SU-DHL-6 (cell line): ENCODE data around the gene BCAP31.
"Not testable (repeated sequence)": the region's sequence is repeated elsewhere in the genome, so short reads cannot be mapped to it uniquely, and the experiment has no call there.

ENCODE experiments used
- H2AFZ ChIP-seq: fragments of 200-600 bp; sonication (generic); 2 replicates; pipeline ENCODE4 v1.6.1; 2014; ENCODE audit warnings: low read depth, mild to moderate bottlenecking, moderate library complexity, mixed read lengths, antibody characterized with exemption, low read length; ENCODE audit not compliant: severe bottlenecking
- H3F3A ChIP-seq: fragments of 200-600 bp; shearing (Covaris generic); 2 replicates; pipeline ENCODE4 v1.6.0; 2016; ENCODE audit warnings: antibody characterized with exemption, mild to moderate bottlenecking; ENCODE audit not compliant: insufficient read depth
- H3K27ac ChIP-seq: fragments of 200-600 bp; sonication (generic); 2 replicates; pipeline ENCODE4 v1.5.1; 2016; ENCODE audit warnings: low read depth, mild to moderate bottlenecking, low read length, moderate library complexity, mixed read lengths
- H3K27me3 ChIP-seq: fragments of 200-600 bp; sonication (generic), shearing (Covaris generic); 2 replicates; pipeline ENCODE4 v1.6.0; 2014; ENCODE audit warnings: mild to moderate bottlenecking, low read length
- H3K36me3 ChIP-seq: fragments of 200-600 bp; sonication (generic); 2 replicates; pipeline ENCODE4 v1.6.1; 2014; ENCODE audit warnings: mild to moderate bottlenecking, low read length, mixed read lengths
- H3K4me2 ChIP-seq: fragments of 300-600, 200-600 bp; shearing (Covaris generic), sonication (generic); 2 replicates; pipeline ENCODE4 v1.6.0; 2014; ENCODE audit warnings: low read length, low read depth, mild to moderate bottlenecking; ENCODE audit not compliant: poor library complexity, severe bottlenecking
- H3K4me3 ChIP-seq: fragments of 200-600 bp; sonication (generic); 2 replicates; pipeline ENCODE4 v1.5.1; 2014; ENCODE audit warnings: antibody characterized with exemption, low read length, mild to moderate bottlenecking, mixed read lengths; ENCODE audit not compliant: insufficient read depth, poor library complexity, severe bottlenecking
- H3K79me2 ChIP-seq: fragments of 200-600 bp; sonication (generic); 2 replicates; pipeline ENCODE4 v1.6.1; 2014; ENCODE audit warnings: mild to moderate bottlenecking, low read length, moderate library complexity; ENCODE audit not compliant: insufficient read depth
- H3K9ac ChIP-seq: fragments of 200-600 bp; sonication (generic); 2 replicates; pipeline ENCODE4 v1.7.0; 2014; ENCODE audit warnings: mild to moderate bottlenecking, low read length
- H3K9me2 ChIP-seq: fragments of 200-600 bp; sonication (generic); replicated peaks from 2 replicates; pipeline ENCODE4 v1.6.1; 2014; ENCODE audit warnings: low read length; ENCODE audit not compliant: insufficient read depth
- H3K9me3 ChIP-seq: fragments of 200-600 bp; sonication (generic); 2 replicates; pipeline ENCODE4 v1.6.1; 2014; ENCODE audit warnings: low read length, mixed read lengths; ENCODE audit not compliant: insufficient read depth
- H4K20me1 ChIP-seq: fragments of 200-600 bp; sonication (generic); 2 replicates; pipeline ENCODE4 v1.6.1; 2014; ENCODE audit warnings: low read depth, mild to moderate bottlenecking, antibody characterized with exemption, low read length, moderate library complexity, mixed read lengths
- EZH2phosphoT487 ChIP-seq: fragments of 200-600 bp; sonication (generic), shearing (Covaris generic); conservative IDR thresholded peaks from 2 replicates; pipeline ENCODE4 v1.6.1; 2018; ENCODE audit warnings: mild to moderate bottlenecking, antibody characterized with exemption, low read length, moderate library complexity, mixed read lengths
- TF ChIP-seq, protein P1 (sequence below): fragments of 200-600 bp; sonication (generic); IDR thresholded peaks from one replicate; pipeline ENCODE4 v1.5.1; 2017; ENCODE audit warnings: antibody characterized with exemption, mild to moderate bottlenecking, low read length, moderate library complexity; ENCODE audit not compliant: insufficient read depth, poor library complexity, severe bottlenecking

The BCAP31 gene

GRCh38 chrX:153697924-153698865 lies 26.0 kb downstream of the BCAP31 start:
- Histone ChIP-seq H3K79me2 (no peaks in the 10 kb centered on the region), H3K27ac (no peak overlapping the region), H2AFZ (no peak overlapping the region), H3K36me3 (no peaks in the 10 kb centered on the region), H3K9me3 (no peaks in the 10 kb centered on the region), H3F3A (no peaks in the 10 kb centered on the region), H3K4me3 (no peak overlapping the region), H4K20me1 (no peaks in the 10 kb centered on the region), H3K27me3 (no peaks in the 10 kb centered on the region), H3K4me2 (no peak overlapping the region), H3K9me2 (no peaks in the 10 kb centered on the region), H3K9ac (no peak overlapping the region)
- TF ChIP-seq, protein P1, sequence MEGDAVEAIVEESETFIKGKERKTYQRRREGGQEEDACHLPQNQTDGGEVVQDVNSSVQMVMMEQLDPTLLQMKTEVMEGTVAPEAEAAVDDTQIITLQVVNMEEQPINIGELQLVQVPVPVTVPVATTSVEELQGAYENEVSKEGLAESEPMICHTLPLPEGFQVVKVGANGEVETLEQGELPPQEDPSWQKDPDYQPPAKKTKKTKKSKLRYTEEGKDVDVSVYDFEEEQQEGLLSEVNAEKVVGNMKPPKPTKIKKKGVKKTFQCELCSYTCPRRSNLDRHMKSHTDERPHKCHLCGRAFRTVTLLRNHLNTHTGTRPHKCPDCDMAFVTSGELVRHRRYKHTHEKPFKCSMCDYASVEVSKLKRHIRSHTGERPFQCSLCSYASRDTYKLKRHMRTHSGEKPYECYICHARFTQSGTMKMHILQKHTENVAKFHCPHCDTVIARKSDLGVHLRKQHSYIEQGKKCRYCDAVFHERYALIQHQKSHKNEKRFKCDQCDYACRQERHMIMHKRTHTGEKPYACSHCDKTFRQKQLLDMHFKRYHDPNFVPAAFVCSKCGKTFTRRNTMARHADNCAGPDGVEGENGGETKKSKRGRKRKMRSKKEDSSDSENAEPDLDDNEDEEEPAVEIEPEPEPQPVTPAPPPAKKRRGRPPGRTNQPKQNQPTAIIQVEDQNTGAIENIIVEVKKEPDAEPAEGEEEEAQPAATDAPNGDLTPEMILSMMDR = no peak
- TF ChIP-seq EZH2phosphoT487 = no peak

- not testable (repeated sequence) for H2AFZ ChIP-seq, H3K36me3 ChIP-seq, H3K9ac ChIP-seq, H3K9me2 ChIP-seq, H3K4me3 ChIP-seq, H3K79me2 ChIP-seq, H3K4me2 ChIP-seq, H4K20me1 ChIP-seq, H3K27ac ChIP-seq, H3K27me3 ChIP-seq, H3K9me3 ChIP-seq, H3F3A ChIP-seq
These were observed 27.0 kb downstream of the BCAP31 start for GRCh38 chrX:153696986-153697722.

GRCh38 chrX:153696538-153696937 lies 27.6 kb downstream of the BCAP31 start:
- H2AFZ ChIP-seq, H3K4me2 ChIP-seq, H3F3A ChIP-seq, H3K27ac ChIP-seq, H4K20me1 ChIP-seq, H3K79me2 ChIP-seq, H3K27me3 ChIP-seq, H3K4me3 ChIP-seq, H3K9me2 ChIP-seq, H3K9me3 ChIP-seq, H3K36me3 ChIP-seq, H3K9ac ChIP-seq: not testable (repeated sequence)

GRCh38 chrX:153696100-153696499 lies 28.1 kb downstream of the BCAP31 start:
- no peak overlapping the region for H3K4me2 ChIP-seq
- no peaks in the 10 kb centered on the region for H3K36me3 ChIP-seq
- H3F3A ChIP-seq = no peaks in the 10 kb centered on the region
- no peak overlapping the region for H3K4me3 ChIP-seq
- H2AFZ ChIP-seq = no peak overlapping the region
- no peaks in the 10 kb centered on the region for H3K79me2 ChIP-seq
- no peaks in the 10 kb centered on the region for H3K9me2 ChIP-seq
- H3K9ac ChIP-seq = no peak overlapping the region
- no peaks in the 10 kb centered on the region for H4K20me1 ChIP-seq
- no peak for TF ChIP-seq EZH2phosphoT487
- no peaks in the 10 kb centered on the region for H3K9me3 ChIP-seq
- H3K27ac ChIP-seq = no peak overlapping the region
- H3K27me3 ChIP-seq = no peaks in the 10 kb centered on the region
